SK-N-SH (cell line): ENCODE results near the gene GDF2.

Experiments used
- CTCF ChIP-seq: fragments of 200-600 bp; sonication (generic); IDR thresholded peaks from 2 replicates; pipeline ENCODE4 v1.6.1; 2017; ENCODE audit warnings: antibody characterized with exemption, mild to moderate bottlenecking, moderate library complexity
- EP300 ChIP-seq, 2 experiments: IDR thresholded peaks; 2 replicates each; pipeline versions ENCODE4 v1.4.0 to v1.6.1; 2012; ENCODE audit warnings: borderline replicate concordance in 1 of 2, low read depth in 1 of 2, low read length in 1 of 2
- RAD21 ChIP-seq: IDR thresholded peaks from 2 replicates; pipeline ENCODE4 v1.6.1; 2012; ENCODE audit warnings: mild to moderate bottlenecking, low read length
- TEAD4 ChIP-seq: IDR thresholded peaks from 2 replicates; pipeline ENCODE4 v1.4.0; 2012; ENCODE audit warnings: mild to moderate bottlenecking, borderline replicate concordance; ENCODE audit not compliant: insufficient read depth

GRCh38 chr10:47306387-47307210 is 15.7 kb upstream of the GDF2 start:
- TF ChIP-seq RAD21 (no peak), EP300 (IDR thresholded peaks at IDR 0.05; ENCODE audit: borderline replicate concordance in 1 of 2, low read depth in 1 of 2, low read length in 1 of 2) (no peak), CTCF (no peak), TEAD4 (no peak)
